Measurements from ENCODE around the gene ARL4C.

DNA sequence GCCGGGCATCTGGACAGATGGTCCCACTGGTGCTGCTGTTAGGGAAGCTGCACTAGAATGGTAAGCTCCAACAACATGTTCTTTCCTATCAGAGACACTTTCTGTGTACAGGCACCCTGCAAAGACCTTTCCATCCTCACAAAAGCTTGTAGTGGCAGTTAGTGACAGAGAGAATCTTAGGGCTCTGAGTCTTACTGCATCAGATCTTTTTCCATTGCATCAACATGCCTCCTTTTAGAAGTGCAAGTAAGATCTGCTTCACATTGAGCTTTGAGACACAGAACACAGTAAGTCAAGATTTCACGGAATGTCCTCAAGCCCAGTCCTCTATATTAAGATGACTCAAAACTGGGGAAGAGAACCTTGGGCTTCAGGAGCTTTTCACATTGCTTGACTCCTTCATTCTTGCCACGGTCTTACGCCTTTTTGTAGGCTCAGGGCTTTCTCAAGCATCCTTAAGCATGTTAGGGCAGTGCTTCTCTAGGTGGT lies 52.6 kb downstream of the ARL4C start:
- TF ChIP-seq CTCF (IDR thresholded peaks at IDR 0.05) (no peak), POLR2A (IDR thresholded peaks at IDR 0.05) (no peak)

Measured in adrenal gland (tissue), 5 donors.